Measurements from ENCODE around the gene MUC15. TPM values are rescaled to one million over a fixed set of nuclear protein-coding genes. Genes with fewer than 3 reads are reported as not detected.

The MUC15 gene
- total and polyA plus RNA-seq, 2 of the 8 experiments (the other 6 are each of a cell fraction or from before 2014, with no cell fraction given), result not detected

- FAIRE-seq (no peak), DNase-seq (ENCODE audit: low read depth in 1 of 2, low spot score in 2 of 2) (no peak)
- H3K4me1 ChIP-seq (replicated peaks in 1 of 4; ENCODE audit: control insufficient read depth in 3 of 4, insufficient read depth in 4 of 4, low read length in 3 of 4), result peaks cover 0 to 6% (median 2%) of the 10 kb centered on the region in 4 experiments; a peak in 2 of 7 replicates
- H2AK5ac ChIP-seq (ENCODE audit: low read depth, low read length), result no peak overlapping the region
- H3K23me2 ChIP-seq (ENCODE audit: low read depth, low read length), result no peaks in the 10 kb centered on the region
- no peaks in the 10 kb centered on the region for H3K36me3 ChIP-seq (ENCODE audit: control insufficient read depth in 2 of 4, insufficient read depth in 4 of 4, low read length in 3 of 4)
- peak overlapping the region; percentile 97 for H2AFZ ChIP-seq (ENCODE audit: low read length)
- H2BK120ac ChIP-seq (replicated peaks; ENCODE audit: low read depth, low read length), result peak overlapping the region; percentile 16
- no peak overlapping the region for H3K14ac ChIP-seq (ENCODE audit: insufficient read length)
- no peak overlapping the region for H3K18ac ChIP-seq (ENCODE audit: extremely low read depth, low read length)
- ChIA-PET POLR2A (ENCODE audit: partially characterized antibody) (no interaction called here), CTCF (ENCODE audit: partially characterized antibody) (interaction anchor here (1.3 kb wide), 1 partner anchor 21 kb away, joined by 5 read pairs; no protein-coding TSS in a partner anchor)
- H2BK20ac ChIP-seq (ENCODE audit: low read length), result no peak overlapping the region
- no peaks in the 10 kb centered on the region for H4K20me1 ChIP-seq (replicated peaks in 1 of 2; ENCODE audit: control insufficient read depth in 1 of 2, insufficient read depth in 2 of 2, low read length in 2 of 2)
- H3K27ac ChIP-seq (ENCODE audit: low read depth, low read length), result no peak overlapping the region
- no peak overlapping the region for H3K4ac ChIP-seq (replicated peaks; ENCODE audit: insufficient read length, low read depth, low read length)
- H3K56ac ChIP-seq (replicated peaks; ENCODE audit: insufficient read length, low read depth, low read length), result no peak overlapping the region
- no peak overlapping the region for H3K4me3 ChIP-seq (ENCODE audit: extremely low read depth in 1 of 4, insufficient read depth in 2 of 4, low read depth in 3 of 4, low read length in 4 of 4)
- H4K5ac ChIP-seq (ENCODE audit: insufficient read length, low read depth, low read length), result no peak overlapping the region
- H3K9ac ChIP-seq (replicated peaks in 1 of 4; ENCODE audit: extremely low read depth in 1 of 4, low read depth in 3 of 4, low read length in 3 of 4), result no peak overlapping the region
- H3K27me3 ChIP-seq (replicated peaks in 1 of 4; ENCODE audit: control insufficient read depth in 3 of 4, extremely low read depth in 1 of 4, insufficient read depth in 3 of 4, low read length in 3 of 4), result no peaks in the 10 kb centered on the region
- H4K8ac ChIP-seq (ENCODE audit: extremely low read depth, insufficient read depth, low read length), result peak overlapping the region; percentile 22; the same call in 1 of the 2 replicates
- no peaks in the 10 kb centered on the region for H3K79me1 ChIP-seq (ENCODE audit: low read depth, low read length)
- 82% methylated on average over 11 of the region's 11 CpGs; no CpG with 5 or more reads in 1 of the 2 experiments for WGBS, 2 experiments (ENCODE audit: extremely low coverage in 1 of 2, insufficient coverage in 1 of 2, insufficient read length in 1 of 2, insufficient replicate concordance in 2 of 2, low coverage in 1 of 2, low lambda C conversion rate in 2 of 2, missing lambda C conversion rate in 1 of 2)
- H4K91ac ChIP-seq (replicated peaks; ENCODE audit: insufficient read length, low read length), result no peak overlapping the region
- H3K23ac ChIP-seq (ENCODE audit: insufficient read length), result no peak overlapping the region
- no peak overlapping the region for H2BK5ac ChIP-seq (ENCODE audit: low read depth, low read length)
- H3K79me2 ChIP-seq (ENCODE audit: control insufficient read depth in 1 of 2, insufficient read depth in 2 of 2, low read length in 2 of 2), result no peaks in the 10 kb centered on the region
- no peak overlapping the region for H2BK15ac ChIP-seq (ENCODE audit: low read length)
- 0 out of 2 replicates have a peak overlapping the region, but pooled peaks have one; percentile 5 for H2BK12ac ChIP-seq (ENCODE audit: low read depth, low read length)
- H3K9me3 ChIP-seq (ENCODE audit: insufficient read depth in 2 of 2, low read depth in 1 of 2, low read length in 1 of 2), result no peaks in the 10 kb centered on the region
- TF ChIP-seq RNF2 (IDR thresholded peaks at IDR 0.05; ENCODE audit: borderline replicate concordance, low read depth, low read length, missing control alignments, poor library complexity, severe bottlenecking) (no peak), TEAD4 (IDR thresholded peaks at IDR 0.05; ENCODE audit: low read depth, low read length) (peak; percentile 58; the same call in 1 of the 2 replicates), SP4 (IDR thresholded peaks at IDR 0.05; ENCODE audit: low read length) (no peak), FOSL1 (IDR thresholded peaks at IDR 0.05; ENCODE audit: insufficient read depth, low read depth, low read length) (no peak)
- 0 out of 4 replicates have a peak overlapping the region, but pooled peaks of 1 of the 2 experiments have one; percentile 22 for H3K4me2 ChIP-seq (ENCODE audit: insufficient read depth in 1 of 2, low read depth in 2 of 2, low read length in 2 of 2)
Measured at GRCh38 chr11:26572770-26573402, 823 bp upstream of the MUC15 start.
